GM21737 (cell line): ENCODE data around the gene IFIT1.

Experiments used
- ATAC-seq: cut with Tn5 transposase; IDR thresholded peaks from one replicate; pipeline ENCODE4 v1.9.1; 2021; ENCODE audit warnings: mild to moderate bottlenecking, moderate library complexity; ENCODE audit not compliant: unreplicated experiment

IFIT1 gene, protein sequence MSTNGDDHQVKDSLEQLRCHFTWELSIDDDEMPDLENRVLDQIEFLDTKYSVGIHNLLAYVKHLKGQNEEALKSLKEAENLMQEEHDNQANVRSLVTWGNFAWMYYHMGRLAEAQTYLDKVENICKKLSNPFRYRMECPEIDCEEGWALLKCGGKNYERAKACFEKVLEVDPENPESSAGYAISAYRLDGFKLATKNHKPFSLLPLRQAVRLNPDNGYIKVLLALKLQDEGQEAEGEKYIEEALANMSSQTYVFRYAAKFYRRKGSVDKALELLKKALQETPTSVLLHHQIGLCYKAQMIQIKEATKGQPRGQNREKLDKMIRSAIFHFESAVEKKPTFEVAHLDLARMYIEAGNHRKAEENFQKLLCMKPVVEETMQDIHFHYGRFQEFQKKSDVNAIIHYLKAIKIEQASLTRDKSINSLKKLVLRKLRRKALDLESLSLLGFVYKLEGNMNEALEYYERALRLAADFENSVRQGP

DNA sequence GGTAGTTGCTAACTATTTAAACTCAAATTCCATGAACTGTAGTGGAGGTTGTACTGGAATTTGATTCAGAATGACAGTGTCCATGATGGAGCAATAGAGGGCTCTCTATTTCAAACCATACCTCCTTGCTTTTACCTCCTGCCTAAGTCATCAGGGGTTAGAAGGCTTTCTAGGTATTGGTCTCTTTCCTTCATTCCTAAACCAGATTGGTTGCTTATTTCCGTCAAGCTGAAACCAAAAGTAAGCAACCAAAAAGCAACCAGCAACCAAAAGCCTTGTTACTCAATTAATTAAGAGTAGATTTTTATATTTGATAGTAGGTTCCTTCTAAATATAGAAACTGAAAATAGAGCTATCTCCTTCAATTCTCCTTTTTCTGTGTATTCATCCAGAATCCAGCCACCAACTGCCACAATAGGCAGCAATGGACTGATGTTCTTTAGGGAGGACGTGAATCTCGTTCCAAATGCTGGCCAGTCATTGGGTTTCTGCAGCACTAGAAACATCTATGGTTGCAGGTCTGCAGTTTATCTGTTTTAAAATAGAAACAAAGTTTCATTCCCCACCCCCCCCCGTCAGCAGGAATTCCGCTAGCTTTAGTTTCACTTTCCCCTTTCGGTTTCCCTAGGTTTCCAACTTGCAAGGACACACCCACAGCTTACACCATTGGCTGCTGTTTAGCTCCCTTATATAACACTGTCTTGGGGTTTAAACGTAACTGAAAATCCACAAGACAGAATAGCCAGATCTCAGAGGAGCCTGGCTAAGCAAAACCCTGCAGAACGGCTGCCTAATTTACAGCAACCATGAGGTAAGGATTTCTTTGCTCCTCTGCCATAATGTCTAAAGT, at the start of gene IFIT1:
IFIT1 (plus strand) TSS at position 717 of the 850 bp plus-strand sequence; CDS start at position 807, 90 bp downstream.
- peak; percentile 72 for ATAC-seq

DNA sequence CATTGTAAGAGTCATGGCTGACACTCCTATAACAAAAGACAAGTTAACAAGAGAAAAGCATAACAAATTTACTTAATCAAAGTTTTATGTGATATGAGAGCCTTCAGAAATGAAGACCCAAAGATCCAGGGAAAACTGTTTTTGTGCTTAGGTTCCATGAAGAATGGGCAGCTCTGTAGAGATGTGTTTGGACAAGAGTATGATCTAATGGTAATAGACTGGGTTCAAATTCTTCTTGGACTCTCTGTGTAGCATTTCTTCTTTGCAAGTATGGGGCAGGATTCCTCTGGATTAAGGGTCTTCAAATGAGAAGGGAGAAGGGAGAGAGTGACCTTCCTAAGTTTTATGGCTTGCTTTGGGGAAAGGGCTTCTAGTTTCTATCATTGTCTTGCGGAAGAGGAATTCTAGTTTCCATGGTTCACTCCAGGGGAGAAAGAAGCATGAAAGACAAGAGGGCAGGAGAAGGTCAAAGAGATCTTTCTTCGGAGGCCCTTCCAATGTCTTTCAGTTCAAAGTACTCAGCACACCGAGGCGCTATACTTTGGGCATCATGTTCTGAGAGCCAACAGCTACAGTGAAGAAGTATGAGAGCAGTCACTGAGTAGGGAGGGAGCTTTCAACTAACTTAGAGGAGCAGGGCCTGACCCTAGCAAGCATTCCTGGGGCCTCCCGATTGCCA, 49.2 kb upstream of the IFIT1 start:
- ATAC-seq: no peak

DNA sequence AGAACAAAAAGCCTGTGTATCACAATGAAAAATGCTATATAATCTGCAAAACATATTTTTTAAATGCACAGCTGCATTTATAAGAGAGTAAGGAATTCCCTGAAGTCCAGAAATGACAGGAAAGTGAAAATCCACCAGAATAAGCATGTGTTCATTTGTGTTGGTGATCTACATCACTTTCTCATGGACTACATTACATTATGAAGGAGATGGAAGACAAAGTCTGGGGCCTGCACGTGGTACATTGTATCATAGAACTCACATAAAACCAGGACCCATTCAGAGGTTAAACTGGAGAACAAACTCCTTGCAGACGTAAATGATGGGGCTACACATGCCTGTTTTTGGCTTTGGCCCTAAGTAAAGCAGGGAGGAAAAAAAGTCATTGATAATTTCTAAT, 48.3 kb upstream of the IFIT1 start:
- no peak for ATAC-seq

DNA sequence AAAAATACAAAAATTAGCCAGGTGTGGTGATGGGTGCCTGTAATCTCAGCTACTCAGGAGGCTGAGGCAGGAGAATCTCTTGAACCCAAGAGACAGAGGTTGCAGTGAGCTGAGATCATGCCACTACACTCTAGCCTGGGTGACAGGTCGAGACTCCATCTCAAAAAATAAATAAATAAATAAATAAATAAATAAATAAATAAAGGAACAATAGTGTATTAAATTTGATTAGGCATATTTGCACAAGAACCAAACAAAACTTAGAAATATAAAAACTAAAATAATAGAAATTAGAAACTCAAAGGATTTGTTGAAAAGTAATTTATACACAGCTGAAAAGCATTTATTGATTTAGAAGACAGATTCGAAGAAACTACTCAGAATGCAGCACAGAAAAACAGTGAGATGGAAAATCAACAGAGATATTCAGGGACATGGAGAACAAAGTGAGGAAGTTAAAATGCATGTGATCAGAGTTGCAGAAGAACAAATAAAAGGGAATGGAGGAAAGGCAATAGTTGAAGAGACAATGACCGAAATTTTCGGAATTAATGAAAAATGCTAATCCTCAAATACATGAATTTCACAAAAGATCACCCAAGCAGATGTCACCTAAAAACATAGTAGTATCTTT, 46.9 kb upstream of the IFIT1 start:
- no peak for ATAC-seq

DNA sequence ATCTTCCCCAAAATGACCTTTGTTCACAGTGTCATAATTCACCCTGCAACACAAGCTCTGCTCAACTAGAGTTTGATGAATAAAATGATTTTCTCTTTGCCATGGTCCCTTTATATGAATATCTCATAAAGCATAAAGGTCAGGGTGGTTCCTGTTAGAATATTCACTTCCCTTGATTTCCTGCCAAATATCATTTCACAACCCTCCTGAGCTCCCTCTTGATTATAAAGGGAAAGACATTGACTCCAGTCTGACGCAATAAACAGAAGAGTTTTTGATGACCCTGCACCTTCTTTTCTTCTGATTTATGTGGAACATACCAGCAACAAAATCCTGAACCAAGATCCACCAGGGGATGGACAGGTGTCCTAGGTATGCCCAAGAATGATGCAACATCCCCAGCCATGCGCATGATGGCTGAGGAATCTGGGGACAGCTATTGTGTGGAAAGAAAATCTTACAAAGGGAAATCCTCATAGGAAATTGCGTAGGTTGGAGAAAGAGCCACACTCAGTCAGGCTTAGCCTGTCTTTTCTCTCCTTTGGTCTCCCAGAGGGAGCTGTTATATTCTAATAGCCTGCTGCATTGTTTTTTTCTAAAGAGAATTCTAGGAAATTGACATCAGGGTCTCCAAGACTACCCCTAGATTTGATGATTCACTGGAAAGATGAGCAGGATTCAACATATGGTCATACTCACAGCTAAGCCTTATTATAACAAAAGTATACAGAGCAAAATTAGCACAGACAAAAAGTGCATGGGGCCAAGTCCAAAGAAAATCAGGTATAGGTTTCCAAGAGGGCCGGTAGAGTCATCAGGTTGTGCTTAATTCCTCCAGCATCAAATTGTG, 45.8 kb upstream of the IFIT1 start:
- ATAC-seq: no peak

DNA sequence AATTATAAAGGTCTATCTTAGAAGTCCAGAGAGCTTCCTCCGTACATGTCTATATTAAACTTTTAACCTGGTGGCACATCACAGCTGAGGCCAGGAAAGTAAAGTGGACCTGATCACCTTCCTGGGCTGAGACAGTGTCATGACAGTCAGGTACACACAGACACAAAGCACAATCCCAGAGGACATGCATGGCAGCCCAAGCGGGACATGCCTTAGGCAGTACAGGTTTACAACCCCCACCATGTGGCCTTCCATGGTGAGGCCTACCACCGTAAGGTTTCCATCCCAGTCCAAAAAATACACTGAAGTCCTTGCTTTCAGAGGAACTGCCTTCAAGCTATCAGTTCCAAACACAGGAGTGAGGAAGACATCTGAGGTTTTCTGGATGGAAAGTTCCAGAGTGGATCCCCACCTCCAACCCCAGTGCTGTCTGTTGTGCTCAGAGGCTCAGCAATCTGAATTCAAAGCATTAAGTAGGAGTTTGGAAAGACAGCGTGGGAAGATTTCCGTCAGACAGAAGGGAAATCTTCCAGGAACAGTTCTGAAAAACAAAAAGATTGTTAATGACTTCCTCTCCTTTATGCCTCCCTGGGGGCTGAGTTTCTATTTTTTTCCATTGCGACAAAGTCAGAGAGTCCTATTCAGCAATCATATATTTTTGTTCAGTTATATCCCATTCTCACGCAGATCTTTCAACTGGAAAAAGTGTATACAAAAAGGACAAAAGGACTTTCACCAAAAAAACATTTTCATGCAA, 44.5 kb upstream of the IFIT1 start:
- ATAC-seq: no peak

DNA sequence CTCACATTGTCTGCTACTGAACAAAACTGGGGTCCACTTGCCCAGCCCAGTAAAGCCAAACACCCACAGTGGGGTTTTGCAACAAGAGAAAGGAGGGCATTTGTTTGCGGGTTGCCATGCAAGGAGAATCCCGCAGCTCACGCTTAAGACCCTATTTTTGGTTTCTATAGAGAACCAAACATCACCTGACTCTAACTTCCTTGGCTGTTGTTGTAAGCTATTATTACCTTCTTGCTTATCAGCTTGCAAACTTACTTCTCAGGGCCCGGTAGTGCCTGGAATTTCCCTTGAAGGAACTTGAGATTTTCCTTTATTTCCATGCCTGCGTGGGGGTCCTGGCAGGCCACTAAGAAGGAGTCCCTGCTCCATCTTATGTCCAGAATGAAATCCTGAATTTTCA, 43.9 kb upstream of the IFIT1 start:
- no peak for ATAC-seq

DNA sequence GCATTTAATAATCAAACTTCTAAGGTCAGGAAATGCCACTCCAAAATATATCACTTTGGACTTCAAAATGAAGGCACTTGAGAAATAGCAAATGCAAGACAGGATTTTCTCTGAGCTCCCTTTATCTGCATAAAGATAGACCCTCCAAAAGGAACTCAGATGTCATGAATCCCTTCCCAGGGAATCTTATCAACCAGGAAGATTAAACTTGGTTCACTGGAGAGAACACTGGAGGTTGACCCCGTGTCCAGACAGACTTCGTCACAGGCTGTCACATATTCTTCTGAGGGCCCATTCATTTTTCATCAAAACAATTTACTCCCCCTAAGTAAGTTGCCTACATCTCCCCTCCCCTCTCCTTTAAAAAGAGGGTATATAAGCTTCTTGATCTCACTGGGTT, 43.4 kb upstream of the IFIT1 start:
- ATAC-seq: no peak

DNA sequence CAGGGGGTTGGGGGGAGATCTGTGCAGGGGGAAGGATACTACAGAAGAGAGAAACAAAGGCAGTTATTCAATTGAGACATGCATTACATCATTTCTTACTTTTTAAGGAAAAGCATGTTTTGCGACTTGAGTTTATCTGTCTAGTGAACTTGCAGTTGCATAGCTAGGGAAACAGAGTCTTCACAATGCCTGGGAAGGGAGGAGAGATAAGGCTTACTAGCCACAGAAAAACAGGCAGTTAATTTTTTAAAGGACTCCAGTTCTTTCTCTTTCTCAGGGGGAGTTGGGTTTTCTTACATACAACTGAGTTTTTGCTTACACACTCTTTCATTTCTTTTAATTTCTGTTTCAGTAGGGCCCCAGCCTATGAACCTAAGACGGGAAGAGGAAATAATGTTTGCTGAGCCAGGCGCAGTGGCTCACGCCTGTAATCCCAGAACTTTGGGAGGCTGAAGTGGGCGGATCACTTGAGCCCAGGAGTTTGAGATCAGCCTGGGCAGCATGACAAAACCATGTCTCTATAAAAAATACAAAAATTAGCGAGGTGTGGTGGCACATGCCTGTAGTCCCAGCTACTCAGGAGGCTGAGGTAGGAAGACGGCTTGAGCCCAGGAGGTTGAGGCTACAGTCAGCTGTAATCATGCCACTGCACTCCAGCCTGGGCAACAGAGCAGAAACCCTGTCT, 41.6 kb upstream of the IFIT1 start:
- ATAC-seq: peak; percentile 37

DNA sequence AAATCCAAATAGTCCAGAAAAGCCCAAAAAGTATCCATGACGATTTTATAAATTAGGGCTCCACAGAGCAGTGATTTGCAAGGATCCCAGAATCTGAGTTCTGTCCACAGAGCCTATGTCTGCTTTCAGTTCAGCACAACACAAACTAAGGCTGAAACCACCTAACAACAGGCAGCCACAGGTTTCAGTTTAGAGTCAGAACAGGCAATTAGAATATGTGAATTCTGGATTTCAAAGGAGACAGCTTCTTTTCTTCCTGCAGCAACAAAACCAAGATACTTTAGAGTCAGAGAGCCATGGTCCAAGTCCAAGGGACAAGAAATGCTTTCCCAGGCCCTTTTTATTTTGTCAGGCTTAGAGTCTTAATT, 41.0 kb upstream of the IFIT1 start:
- peak; percentile 76 for ATAC-seq

DNA sequence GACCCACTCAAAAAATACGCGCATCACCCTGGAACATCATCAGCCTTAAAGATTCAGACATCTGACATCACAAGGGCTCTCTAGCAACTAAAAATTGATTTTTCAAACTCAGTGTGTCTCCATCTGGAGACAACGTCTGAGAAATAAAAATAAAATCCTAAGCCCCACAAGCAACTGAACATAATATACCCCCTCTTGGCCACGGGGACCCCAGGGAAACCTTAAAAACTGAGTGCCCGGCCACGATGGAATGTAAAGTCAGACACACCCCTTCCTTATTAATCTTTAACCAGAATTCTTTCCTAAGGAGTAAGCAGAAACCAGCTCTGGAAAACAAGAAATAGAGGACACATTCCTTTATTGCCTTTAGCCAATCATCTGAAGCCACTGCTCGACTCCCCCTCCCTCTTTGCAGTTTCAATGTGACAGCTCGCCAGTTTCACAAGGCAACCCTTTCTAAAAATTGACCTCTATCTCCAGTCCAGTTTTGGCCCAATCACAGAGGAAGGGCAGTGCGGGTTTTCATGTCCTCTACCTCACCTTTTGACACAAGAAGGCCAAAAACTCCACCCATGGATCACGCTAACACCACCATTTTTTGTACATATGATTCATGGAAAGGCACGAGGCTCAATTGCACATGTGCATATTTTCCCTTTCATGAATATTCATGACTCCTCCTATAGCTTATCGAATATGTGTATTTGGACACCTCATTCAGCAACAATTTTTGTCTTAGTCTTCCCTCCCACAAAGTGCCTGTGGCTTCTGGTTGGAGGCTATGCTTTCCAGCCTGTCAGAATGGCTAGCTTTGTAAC, 40.4 kb upstream of the IFIT1 start:
- no peak for ATAC-seq

DNA sequence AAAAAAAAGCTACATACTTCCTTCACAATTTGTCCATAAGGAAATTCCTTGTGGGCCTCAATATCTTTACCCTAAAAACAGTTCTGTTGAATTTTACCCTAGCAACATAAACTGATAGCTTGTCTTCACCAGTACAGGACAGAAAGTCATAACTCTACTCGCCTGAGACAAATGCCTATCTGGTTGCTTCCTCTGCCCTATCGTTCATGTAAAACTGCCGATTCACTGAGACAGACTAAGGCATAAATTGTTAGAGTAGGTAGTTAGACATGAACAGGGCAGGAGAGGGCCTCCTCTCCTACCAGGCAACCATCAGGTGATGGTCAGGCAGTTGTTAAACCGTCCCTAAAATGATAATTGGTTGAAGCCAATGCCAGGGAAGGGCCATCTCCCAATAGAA, 39.6 kb upstream of the IFIT1 start:
- no peak for ATAC-seq

DNA sequence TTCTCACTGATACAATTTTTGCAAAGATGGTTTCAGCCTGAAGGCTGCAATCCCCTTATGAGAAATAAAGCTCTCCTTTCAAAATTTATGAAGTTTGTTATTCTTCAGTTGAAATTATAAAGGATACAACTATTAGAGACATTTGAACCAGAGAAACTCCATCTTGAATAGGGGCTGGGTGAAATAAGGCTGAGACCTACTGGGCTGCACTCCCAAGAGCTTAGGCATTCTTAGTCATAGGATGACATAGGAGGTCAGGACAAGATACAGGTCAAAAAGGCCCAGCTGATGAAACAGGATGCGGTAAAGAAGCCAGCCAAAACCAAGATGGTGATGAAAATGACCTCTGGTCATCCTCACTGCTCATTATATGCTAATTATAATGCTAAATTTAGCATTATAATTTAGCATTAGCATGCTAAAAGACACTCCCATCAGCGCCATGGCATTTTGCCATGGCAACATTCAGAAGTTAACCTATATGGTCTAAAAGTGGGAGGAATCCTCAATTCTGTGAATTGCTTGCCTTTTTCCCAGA, 37.0 kb upstream of the IFIT1 start:
- ATAC-seq: no peak

DNA sequence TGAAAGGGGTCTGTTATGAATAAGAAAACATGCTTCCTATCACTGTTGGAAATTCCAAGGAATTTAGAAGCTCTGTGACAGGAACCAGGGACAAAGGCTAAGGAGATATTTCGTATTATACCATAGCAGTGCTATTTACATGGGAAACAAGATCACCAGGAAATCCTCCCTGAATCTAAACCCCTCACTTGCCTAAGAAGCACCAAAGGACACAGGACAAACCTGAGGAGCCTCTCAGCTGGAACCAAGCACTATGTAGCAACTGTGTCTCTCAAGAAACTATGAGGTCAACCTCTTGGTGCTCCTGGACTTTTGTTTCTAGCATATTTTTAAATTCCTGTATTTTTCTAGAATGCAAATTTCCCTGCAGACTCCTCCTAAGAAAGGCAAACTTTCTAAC, 35.3 kb upstream of the IFIT1 start:
- ATAC-seq: no peak

DNA sequence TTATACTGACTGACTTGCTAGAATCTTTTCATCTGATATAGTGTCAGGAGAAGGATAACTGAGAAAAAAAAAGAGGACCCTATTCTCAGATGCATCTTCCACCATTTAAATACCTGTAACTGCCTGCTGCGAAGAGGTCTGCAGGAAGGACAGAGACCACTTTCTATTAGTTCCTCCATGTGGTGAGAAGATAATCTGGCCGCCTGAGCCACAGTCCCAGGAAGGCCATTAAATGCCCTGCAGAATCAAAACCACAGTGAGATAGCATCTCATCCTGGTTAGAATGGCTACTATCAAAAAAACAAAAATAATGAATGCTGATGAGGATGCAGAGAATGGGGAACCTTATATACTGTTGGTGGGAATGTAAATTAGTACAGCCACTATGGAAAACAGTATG, 34.4 kb upstream of the IFIT1 start:
- ATAC-seq: no peak

DNA sequence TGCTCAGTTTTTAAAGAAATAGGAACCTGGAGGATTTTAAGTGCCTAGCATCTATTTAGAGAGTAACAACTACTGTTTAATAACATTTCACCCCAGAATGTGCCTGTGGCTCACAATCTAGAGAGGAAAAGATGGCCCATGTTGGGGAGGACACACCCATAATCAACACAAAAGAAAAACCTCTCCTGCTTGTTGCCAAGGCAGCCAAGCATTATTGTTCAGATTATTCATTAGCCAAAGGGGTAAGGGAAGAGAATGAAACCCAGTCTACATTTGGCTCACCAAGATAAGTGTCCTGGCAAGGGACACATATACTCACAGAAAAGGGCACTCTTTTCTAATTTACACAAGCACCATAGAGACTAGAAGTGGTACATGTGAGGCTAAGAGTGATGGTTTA, 32.3 kb upstream of the IFIT1 start:
- ATAC-seq: no peak

DNA sequence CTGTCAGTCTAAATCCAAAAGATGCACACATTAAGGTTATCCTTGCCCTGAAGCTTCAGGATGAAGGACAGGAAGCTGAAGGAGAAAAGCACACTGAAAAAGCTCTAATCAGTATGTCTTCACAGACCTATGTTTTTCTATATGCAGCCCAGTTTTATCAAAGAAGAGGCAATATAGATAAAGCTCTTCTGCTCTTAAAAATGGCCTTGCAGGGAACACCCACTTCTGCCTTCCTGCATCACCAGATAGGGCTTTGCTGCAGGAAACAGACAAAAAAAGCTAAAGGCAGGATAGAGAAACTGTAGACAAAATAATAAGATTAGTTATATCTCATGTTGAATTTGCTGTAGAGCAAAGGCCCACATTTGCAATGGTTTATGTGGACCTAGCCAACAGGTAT, 29.5 kb upstream of the IFIT1 start:
- no peak for ATAC-seq
